MCF 10A (cell line): ENCODE data around the gene SEMA3G. TPM values are rescaled to one million over a fixed set of nuclear protein-coding genes. Genes with fewer than 3 reads are reported as not detected.

Source experiments
- BruUV-seq: library from RNA; stranded (reverse); fragments of 400-500 nt; replicated peaks from 2 replicates; lab custom pipeline; 2021; lab: Mats Ljungman, UMichigan
- CTCF ChIA-PET: fragments of 300-600 bp; sonication (Branson Sonifier 250); formaldehyde crosslinking; extraction: SDS; loops from one replicate; lab custom pipeline; 2021; ENCODE audit warnings: antibody characterized with exemption, inconsistent platforms; lab: Yijun Ruan, JAX
- POLR2A ChIA-PET: fragments of 300-600, 350-650 bp; sonication (Branson Sonifier 250); formaldehyde crosslinking; extraction: SDS; loops from one replicate; lab custom pipeline; 2020; ENCODE audit warnings: antibody characterized with exemption, inconsistent platforms; lab: Yijun Ruan, JAX
- DNase-seq: peaks from one replicate; pipeline ENCODE4 v3.0.0-alpha.2; 2018; ENCODE audit not compliant: unreplicated experiment
- H3K27ac Mint-ChIP-seq: one replicate; pipeline ENCODE4 v1.8.0; 2022; ENCODE audit warnings: mild to moderate bottlenecking, low read depth, mixed read lengths; ENCODE audit not compliant: unreplicated experiment
- H3K27me3 Mint-ChIP-seq: one replicate; pipeline ENCODE4 v1.8.0; 2022; ENCODE audit warnings: mixed read lengths; ENCODE audit not compliant: insufficient read depth, unreplicated experiment
- H3K36me3 Mint-ChIP-seq: one replicate; pipeline ENCODE4 v1.8.0; 2022; ENCODE audit warnings: mild to moderate bottlenecking, moderate library complexity, mixed read lengths; ENCODE audit not compliant: insufficient read depth, unreplicated experiment
- H3K4me1 Mint-ChIP-seq: one replicate; pipeline ENCODE4 v1.8.0; 2022; ENCODE audit warnings: mixed read lengths; ENCODE audit not compliant: insufficient read depth, unreplicated experiment
- H3K4me3 Mint-ChIP-seq: one replicate; pipeline ENCODE4 v1.8.0; 2022; ENCODE audit warnings: mild to moderate bottlenecking, moderate library complexity, mixed read lengths; ENCODE audit not compliant: unreplicated experiment
- H3K9me3 Mint-ChIP-seq: one replicate; pipeline ENCODE4 v1.8.0; 2022; ENCODE audit warnings: mixed read lengths; ENCODE audit not compliant: unreplicated experiment
- CTCF ChIP-seq: fragments of 200-600 bp; IDR thresholded peaks from one replicate; pipeline ENCODE4 v1.8.0; 2022; ENCODE audit warnings: antibody characterized with exemption, mild to moderate bottlenecking; ENCODE audit not compliant: unreplicated experiment
- intact Hi-C: fragments of 100-400 bp; cut with micrococcal nuclease; formaldehyde crosslinking; loops from 2 replicates; pipeline ENCODE4 v1.14.1; 2022
- total RNA-seq: library from RNA; stranded (reverse); gene quantifications from 2 replicates; pipeline ENCODE4 v1.2.3, GENCODE V29; 2022

SEMA3G gene
- total RNA-seq, 1 experiment from 2014 or later = 0.12 TPM

- intact Hi-C loops = no loop called here
- no peak for TF ChIP-seq CTCF
- no peaks in the 10 kb centered on the region for H3K27me3 Mint-ChIP-seq
- H3K27ac Mint-ChIP-seq = no peak overlapping the region
- no TSS peak for BruUV-seq
- ChIA-PET POLR2A (no interaction called here), CTCF (interaction anchor here (0.8 to 17.8 kb wide), 2 partner anchors 12 to 95 kb away, joined by 4 to 278 read pairs; partner anchors contain the start of gene SEMA3G)
- no peaks in the 10 kb centered on the region for H3K36me3 Mint-ChIP-seq
- peaks cover 8% of the 10 kb centered on the region for H3K4me1 Mint-ChIP-seq
- no peaks in the 10 kb centered on the region for H3K9me3 Mint-ChIP-seq
- H3K4me3 Mint-ChIP-seq = no peak overlapping the region
- DNase-seq = no peak
Measured at GRCh38 chr3:52434491-52435115, 10.3 kb downstream of the SEMA3G start.

GRCh38 chr3:52433996-52434479 is 10.9 kb downstream of the SEMA3G start:
- CTCF ChIA-PET = interaction anchor here (0.6 to 17.8 kb wide), 3 partner anchors 12 to 64 kb away, joined by 4 to 278 read pairs (median 10); partner anchors contain the start of gene SEMA3G
- POLR2A ChIA-PET = no interaction called here
- TF ChIP-seq CTCF = no peak
- intact Hi-C loops = no loop called here
- Mint-ChIP-seq H3K36me3 (no peaks in the 10 kb centered on the region), H3K9me3 (no peaks in the 10 kb centered on the region), H3K4me1 (peaks cover 8% of the 10 kb centered on the region), H3K27ac (no peak overlapping the region), H3K4me3 (no peak overlapping the region), H3K27me3 (no peaks in the 10 kb centered on the region)
- no peak for DNase-seq
- BruUV-seq = no TSS peak

GRCh38 chr3:52433328-52433995 is 11.4 kb downstream of the SEMA3G start:
- peaks cover 4% of the 10 kb centered on the region for H3K27me3 Mint-ChIP-seq
- ChIA-PET POLR2A (no interaction called here), CTCF (interaction anchor here (0.6 to 17.8 kb wide), 3 partner anchors 13 to 64 kb away, joined by 4 to 278 read pairs (median 10); partner anchors contain the start of gene SEMA3G)
- no peak overlapping the region for H3K27ac Mint-ChIP-seq
- H3K36me3 Mint-ChIP-seq = no peaks in the 10 kb centered on the region
- no peak for DNase-seq
- intact Hi-C loops = no loop called here
- BruUV-seq = no TSS peak
- H3K9me3 Mint-ChIP-seq = no peaks in the 10 kb centered on the region
- peaks cover 8% of the 10 kb centered on the region for H3K4me1 Mint-ChIP-seq
- TF ChIP-seq CTCF = no peak
- no peak overlapping the region for H3K4me3 Mint-ChIP-seq

GRCh38 chr3:52432691-52433141 is 12.2 kb downstream of the SEMA3G start:
- Mint-ChIP-seq H3K4me1 (peaks cover 8% of the 10 kb centered on the region), H3K9me3 (no peaks in the 10 kb centered on the region), H3K27me3 (peaks cover 11% of the 10 kb centered on the region), H3K27ac (no peak overlapping the region), H3K36me3 (no peaks in the 10 kb centered on the region), H3K4me3 (no peak overlapping the region)
- no TSS peak for BruUV-seq
- DNase-seq = no peak
- POLR2A ChIA-PET = no interaction called here
- no peak for TF ChIP-seq CTCF
- intact Hi-C loops = no loop called here
- CTCF ChIA-PET = interaction anchor here (1.3 to 17.8 kb wide), 2 partner anchors 14 to 21 kb away, joined by 10 to 278 read pairs; partner anchors contain the start of gene SEMA3G
